ENCODE results near the gene LMAN1L.

DNA sequence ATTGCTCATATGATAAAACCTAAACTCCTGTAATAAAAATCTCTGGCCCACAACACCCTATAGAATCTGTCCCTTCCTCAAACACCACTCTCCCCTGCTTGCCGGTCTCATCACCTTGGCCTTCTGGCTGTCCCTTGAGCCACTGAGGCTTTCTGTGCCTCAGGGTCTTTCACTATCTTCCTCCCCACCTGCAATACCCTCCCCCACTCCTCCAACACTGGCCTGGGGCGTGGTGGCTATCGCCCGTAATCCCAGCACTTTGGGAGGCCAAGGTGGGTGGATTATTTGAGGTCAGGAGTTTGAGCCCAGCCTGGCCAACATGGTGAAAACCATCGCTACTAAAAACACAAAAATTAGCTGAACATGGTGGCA, 34.0 kb upstream of the LMAN1L start:
- no peak for TF ChIP-seq TAF1 (IDR thresholded peaks at IDR 0.05; ENCODE audit: borderline replicate concordance, insufficient read depth, low read length)
- TF ChIP-seq POLR2AphosphoS5 (IDR thresholded peaks at IDR 0.05; ENCODE audit: low read depth, low read length), result no peak
- TF ChIP-seq, protein P1, sequence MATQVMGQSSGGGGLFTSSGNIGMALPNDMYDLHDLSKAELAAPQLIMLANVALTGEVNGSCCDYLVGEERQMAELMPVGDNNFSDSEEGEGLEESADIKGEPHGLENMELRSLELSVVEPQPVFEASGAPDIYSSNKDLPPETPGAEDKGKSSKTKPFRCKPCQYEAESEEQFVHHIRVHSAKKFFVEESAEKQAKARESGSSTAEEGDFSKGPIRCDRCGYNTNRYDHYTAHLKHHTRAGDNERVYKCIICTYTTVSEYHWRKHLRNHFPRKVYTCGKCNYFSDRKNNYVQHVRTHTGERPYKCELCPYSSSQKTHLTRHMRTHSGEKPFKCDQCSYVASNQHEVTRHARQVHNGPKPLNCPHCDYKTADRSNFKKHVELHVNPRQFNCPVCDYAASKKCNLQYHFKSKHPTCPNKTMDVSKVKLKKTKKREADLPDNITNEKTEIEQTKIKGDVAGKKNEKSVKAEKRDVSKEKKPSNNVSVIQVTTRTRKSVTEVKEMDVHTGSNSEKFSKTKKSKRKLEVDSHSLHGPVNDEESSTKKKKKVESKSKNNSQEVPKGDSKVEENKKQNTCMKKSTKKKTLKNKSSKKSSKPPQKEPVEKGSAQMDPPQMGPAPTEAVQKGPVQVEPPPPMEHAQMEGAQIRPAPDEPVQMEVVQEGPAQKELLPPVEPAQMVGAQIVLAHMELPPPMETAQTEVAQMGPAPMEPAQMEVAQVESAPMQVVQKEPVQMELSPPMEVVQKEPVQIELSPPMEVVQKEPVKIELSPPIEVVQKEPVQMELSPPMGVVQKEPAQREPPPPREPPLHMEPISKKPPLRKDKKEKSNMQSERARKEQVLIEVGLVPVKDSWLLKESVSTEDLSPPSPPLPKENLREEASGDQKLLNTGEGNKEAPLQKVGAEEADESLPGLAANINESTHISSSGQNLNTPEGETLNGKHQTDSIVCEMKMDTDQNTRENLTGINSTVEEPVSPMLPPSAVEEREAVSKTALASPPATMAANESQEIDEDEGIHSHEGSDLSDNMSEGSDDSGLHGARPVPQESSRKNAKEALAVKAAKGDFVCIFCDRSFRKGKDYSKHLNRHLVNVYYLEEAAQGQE (IDR thresholded peaks at IDR 0.05; ENCODE audit: insufficient read depth in 1 of 2, low read depth in 2 of 2, low read length in 2 of 2), result no peak
- TF ChIP-seq FOXP2 (optimal IDR thresholded peaks at IDR 0.05; ENCODE audit: borderline replicate concordance, extremely low read depth, extremely low read length, insufficient read depth), result no peak
